K562 (cell line): Measurements from ENCODE around the gene URI1. TPM values are rescaled to one million over a fixed set of nuclear protein-coding genes. Genes with fewer than 3 reads are reported as not detected.

Source experiments
- ATAC-seq: fragments of 200-7000 bp; cut with Tn5 transposase; 3 replicates; pipeline ENCODE4 v1.9.1; 2020; ENCODE audit warnings: moderate library complexity
- BruUV-seq: library from RNA; stranded (reverse); fragments of 400-500 nt; replicated peaks from 2 replicates; lab custom pipeline; 2021; lab: Mats Ljungman, UMichigan
- CTCF ChIA-PET: fragments of 300-600 bp; formaldehyde crosslinking; extraction: SDS; loops from one replicate; lab custom pipeline; 2021; ENCODE audit warnings: low intra/inter-chr PET ratio; lab: Yijun Ruan, JAX
- POLR2A ChIA-PET: fragments of 300-600, 350-650 bp; sonication (Branson Sonifier 250); formaldehyde crosslinking; extraction: SDS; loops from one replicate; lab custom pipeline; 2021; ENCODE audit warnings: antibody characterized with exemption, inconsistent platforms; lab: Yijun Ruan, JAX
- DNase-seq, 4 experiments: peaks; one replicate each; pipeline versions ENCODE4 v3.0.0 to v3.0.0-alpha.2; 2011 to 2018; ENCODE audit warnings: low spot score in 3 of 4, mixed read lengths in 3 of 4; ENCODE audit errors: extremely low read depth in 1 of 4
- FAIRE-seq: peaks from 2 replicates; lab custom pipeline; 2011; peaks lifted over from hg19 to GRCh38; lab: Jason Lieb, UNC
- H2AFZ ChIP-seq: 2 replicates; pipeline ENCODE4 v1.6.0; 2011; ENCODE audit warnings: low read depth, low read length, control low read depth, inconsistent platforms
- H3K27ac ChIP-seq: fragments of 200-600 bp; 3 replicates; pipeline ENCODE4 v1.8.0; 2011; ENCODE audit warnings: low read depth, mild to moderate bottlenecking, control low read depth, inconsistent platforms, low read length, moderate library complexity, mixed read lengths; ENCODE audit errors: extremely low read depth
- H3K27me3 ChIP-seq, 2 experiments: fragments of 300-600 bp in 1 of 2; 2 replicates in 1 of 2; 3 replicates in 1 of 2; pipeline versions ENCODE4 v1.6.0 to v1.8.0; 2011; ENCODE audit warnings: inconsistent platforms in 2 of 2, low read length in 2 of 2, mild to moderate bottlenecking in 1 of 2, mixed read lengths in 1 of 2, moderate library complexity in 1 of 2; ENCODE audit not compliant: control insufficient read depth in 2 of 2, insufficient read depth in 2 of 2
- H3K36me3 ChIP-seq: fragments of 300-600 bp; 3 replicates; pipeline ENCODE4 v1.8.0; 2011; ENCODE audit warnings: mild to moderate bottlenecking, low read length, inconsistent platforms; ENCODE audit not compliant: control insufficient read depth, insufficient read depth
- H3K4me1 ChIP-seq, 2 experiments: fragments of 200-600 bp in 1 of 2; replicated peaks in 1 of 2; 2 replicates in 1 of 2; 3 replicates in 1 of 2; pipeline versions ENCODE4 v1.5.1 to v1.8.0; 2011; ENCODE audit warnings: inconsistent platforms in 2 of 2, low read length in 2 of 2, mild to moderate bottlenecking in 1 of 2, mixed read lengths in 1 of 2, moderate library complexity in 1 of 2; ENCODE audit not compliant: control insufficient read depth in 2 of 2, insufficient read depth in 2 of 2
- H3K4me2 ChIP-seq: 2 replicates; pipeline ENCODE4 v1.6.1; 2011; ENCODE audit warnings: low read length, control low read depth, inconsistent platforms, mixed read lengths; ENCODE audit not compliant: insufficient read depth
- H3K4me3 ChIP-seq: fragments of 200-600 bp; sonication (generic), shearing (Covaris generic); 2 replicates; pipeline ENCODE4 v1.5.1; 2016; ENCODE audit warnings: control low read depth, inconsistent platforms
- H3K79me2 ChIP-seq: fragments of 200-600 bp; 3 replicates; pipeline ENCODE4 v1.8.0; 2011; ENCODE audit warnings: low read length, inconsistent platforms; ENCODE audit not compliant: control insufficient read depth, insufficient read depth
- H3K9ac ChIP-seq, 2 experiments: 2 replicates each; pipeline versions ENCODE4 v1.6.0 to v1.6.1; 2011; ENCODE audit warnings: low read depth in 2 of 2, low read length in 2 of 2, control low read depth in 1 of 2, inconsistent platforms in 1 of 2, mild to moderate bottlenecking in 1 of 2, mixed read lengths in 1 of 2; ENCODE audit not compliant: insufficient read depth in 1 of 2
- H3K9me1 ChIP-seq: one replicate; pipeline ENCODE4 v1.6.0; 2011; ENCODE audit warnings: inconsistent platforms, mild to moderate bottlenecking, low read length, moderate library complexity; ENCODE audit not compliant: control insufficient read depth, insufficient read depth
- H3K9me3 ChIP-seq: replicated peaks from 2 replicates; pipeline ENCODE4 v1.5.1; 2011; ENCODE audit warnings: low read depth, low read length, inconsistent platforms; ENCODE audit not compliant: control insufficient read depth, insufficient read depth
- H4K20me1 ChIP-seq: replicated peaks from 2 replicates; pipeline ENCODE4 v1.6.1; 2011; ENCODE audit warnings: low read length, inconsistent platforms, mixed read lengths; ENCODE audit not compliant: control insufficient read depth, insufficient read depth
- FUS ChIP-seq: fragments of 200-400 bp; formaldehyde crosslinking; optimal IDR thresholded peaks from 2 replicates; pipeline ENCODE3; 2017; ENCODE audit warnings: low read depth, low read length
- HMG20B ChIP-seq: fragments of 250-450 bp; sonication (Bioruptor Pico); IDR thresholded peaks from 2 replicates; pipeline ENCODE4 v1.5.0; 2021; ENCODE audit warnings: mild to moderate bottlenecking
- MTA1 ChIP-seq: fragments of 450-650 bp; IDR thresholded peaks from 2 replicates; pipeline ENCODE4 v1.6.1; 2017; ENCODE audit warnings: borderline replicate concordance
- PURB ChIP-seq: sonication (generic); formaldehyde crosslinking; IDR thresholded peaks from 2 replicates; pipeline ENCODE4 v1.9.0; 2021; ENCODE audit warnings: low read depth, mild to moderate bottlenecking, missing genetic modification reagents
- TAF1 ChIP-seq: IDR thresholded peaks from 2 replicates; pipeline ENCODE4 v1.6.1; 2011; ENCODE audit warnings: mild to moderate bottlenecking, low read length, moderate library complexity; ENCODE audit not compliant: insufficient read depth, control insufficient read depth, severe bottlenecking; ENCODE audit errors: extremely low read depth
- ZNF561 ChIP-seq: fragments of 450-650 bp; formaldehyde crosslinking; conservative IDR thresholded peaks from 2 replicates; pipeline ENCODE4 v1.4.0; 2020; ENCODE audit warnings: mild to moderate bottlenecking, moderate library complexity
- ZNF76 ChIP-seq: fragments of 250-450 bp; sonication (Bioruptor Pico); IDR thresholded peaks from 2 replicates; pipeline ENCODE4 v1.4.0; 2020; ENCODE audit warnings: mild to moderate bottlenecking, moderate library complexity, borderline replicate concordance
- whole genome bisulfite sequencing: fragments of 100-300 bp; shearing (Covaris generic); methylation state at CpG from one replicate; pipeline ENCODE4 v1.1.6; 2016; ENCODE audit warnings: low coverage, mixed read lengths; ENCODE audit not compliant: insufficient coverage; ENCODE audit errors: missing lambda C conversion rate; 5-methylcytosine and 5-hydroxymethylcytosine counted together
- in situ Hi-C: fragments of 300-500 bp; cut with MboI; formaldehyde crosslinking; loops from 4 replicates; pipeline ENCODE4 v1.15.0; 2018; ENCODE audit warnings: inconsistent platforms, mixed read lengths
- intact Hi-C: fragments of 100-400 bp; cut with micrococcal nuclease; formaldehyde crosslinking; loops from 2 replicates; pipeline ENCODE4 v1.14.2; 2022
- polyA plus RNA-seq, 8 experiments: library from polyadenylated mRNA; depleted of rRNA in 4 of 8; stranded (reverse) in 5 of 8; unstranded in 3 of 8; fragments of >200 nt; fragmentation: Nextera tagmentation in 2 of 8; fragmentation: Illumina TruSeq in 1 of 8; extraction: Ambion mirVana in 2 of 8; extraction: Trizol in 1 of 8; gene quantifications; 2 replicates each; pipeline versions ENCODE4 v1.2.1 to v1.2.3, GENCODE V29; 2011 to 2014; ENCODE audit warnings: inconsistent platforms in 1 of 8, missing spikeins in 1 of 8
- total RNA-seq, 7 experiments: library from RNA; depleted of rRNA in 6 of 7; stranded (reverse); fragments of >200 nt in 6 of 7; fragmentation: Illumina TruSeq in 2 of 7; extraction: Trizol in 2 of 7; gene quantifications; 2 replicates each; pipeline versions ENCODE4 v1.2.1 to v1.2.3, GENCODE V29; 2011 to 2021; ENCODE audit warnings: low replicate concordance in 1 of 7
- TF ChIP-seq, protein P1 (sequence below): fragments of 450-650 bp; formaldehyde crosslinking; IDR thresholded peaks from 2 replicates; pipeline ENCODE4 v1.4.0; 2022; ENCODE audit warnings: missing genetic modification characterization
- TF ChIP-seq, protein P2 (sequence below), 3 experiments: fragments of 200-800 bp in 1 of 3; fragments of 250-450 bp in 1 of 3; fragments of 450-650 bp in 1 of 3; sonication (Bioruptor Pico) in 1 of 3; sonication (Bioruptor generic) in 1 of 3; formaldehyde crosslinking in 1 of 3; IDR thresholded peaks; 2 replicates each; pipeline versions ENCODE4 v1.6.1 to v1.8.0; 2016 to 2022; ENCODE audit warnings: mild to moderate bottlenecking in 2 of 3, missing genetic modification characterization in 2 of 3, missing compliant biosample characterization in 1 of 3, moderate library complexity in 1 of 3
- TF ChIP-seq, protein P3 (sequence below): fragments of 450-650 bp; IDR thresholded peaks from 2 replicates; pipeline ENCODE4 v1.6.1; 2016; ENCODE audit warnings: missing biosample characterization, missing genetic modification characterization

The URI1 gene
- total and polyA plus RNA-seq, 9 of the 15 experiments (the other 6 are each of a cell fraction or from before 2014, with no cell fraction given), result 16.9 to 87.4 (median 63.9) TPM

DNA sequence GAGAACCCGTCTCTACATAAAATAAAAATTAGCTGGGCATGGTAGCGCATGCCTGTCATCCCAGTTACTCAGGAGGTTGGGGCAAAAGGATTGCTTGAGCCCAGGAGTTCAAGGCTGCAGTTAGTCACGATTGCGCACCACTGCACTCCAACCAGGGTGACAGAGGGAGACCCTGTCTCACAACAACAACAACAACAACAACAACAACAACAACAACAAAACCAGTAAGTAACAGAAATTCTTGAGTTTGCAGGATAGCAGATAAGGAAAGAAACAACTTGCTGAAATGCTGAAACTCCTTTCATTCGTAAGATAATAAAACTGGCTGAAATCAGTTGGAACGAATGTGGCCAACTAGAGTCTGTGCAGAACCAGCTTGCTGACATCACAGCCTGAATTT is 23.1 kb upstream of the URI1 start:
- Histone ChIP-seq H3K4me3 (no peak overlapping the region), H3K9ac (no peak overlapping the region), H3K4me1 (no peaks in the 10 kb centered on the region; a peak in 1 of 5 replicates), H3K9me3 (no peaks in the 10 kb centered on the region), H3K36me3 (no peaks in the 10 kb centered on the region), H2AFZ (no peak overlapping the region), H3K9me1 (no peaks in the 10 kb centered on the region), H3K4me2 (no peak overlapping the region), H3K27me3 (peaks cover 0 to 30% of the 10 kb centered on the region in 2 experiments; a peak in 4 of 5 replicates), H4K20me1 (no peaks in the 10 kb centered on the region), H3K79me2 (no peaks in the 10 kb centered on the region), H3K27ac (no peak overlapping the region)
- intact Hi-C loops (no loop called here), in situ Hi-C loops (no loop called here)
- no peak for DNase-seq
- no peak for FAIRE-seq
- no TSS peak for BruUV-seq
- CTCF ChIA-PET, result no interaction called here
- POLR2A ChIA-PET, result interaction anchor here (0.8 kb wide), 1 partner anchor 23 kb away, joined by 3 read pairs; no protein-coding TSS in a partner anchor
- ATAC-seq, result no peak
- WGBS, result 35% methylated on average over 6 of the region's 6 CpGs
- TF ChIP-seq, protein P1, sequence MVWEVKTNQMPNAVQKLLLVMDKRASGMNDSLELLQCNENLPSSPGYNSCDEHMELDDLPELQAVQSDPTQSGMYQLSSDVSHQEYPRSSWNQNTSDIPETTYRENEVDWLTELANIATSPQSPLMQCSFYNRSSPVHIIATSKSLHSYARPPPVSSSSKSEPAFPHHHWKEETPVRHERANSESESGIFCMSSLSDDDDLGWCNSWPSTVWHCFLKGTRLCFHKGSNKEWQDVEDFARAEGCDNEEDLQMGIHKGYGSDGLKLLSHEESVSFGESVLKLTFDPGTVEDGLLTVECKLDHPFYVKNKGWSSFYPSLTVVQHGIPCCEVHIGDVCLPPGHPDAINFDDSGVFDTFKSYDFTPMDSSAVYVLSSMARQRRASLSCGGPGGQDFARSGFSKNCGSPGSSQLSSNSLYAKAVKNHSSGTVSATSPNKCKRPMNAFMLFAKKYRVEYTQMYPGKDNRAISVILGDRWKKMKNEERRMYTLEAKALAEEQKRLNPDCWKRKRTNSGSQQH (CRISPR knock-in tag), result no peak
- TF ChIP-seq PURB (CRISPR knock-in tag) (no peak), TAF1 (no peak), FUS (no peak), ZNF561 (CRISPR knock-in tag) (no peak), HMG20B (CRISPR knock-in tag) (no peak), MTA1 (no peak), ZNF76 (CRISPR knock-in tag) (no peak)
- TF ChIP-seq, protein P2, sequence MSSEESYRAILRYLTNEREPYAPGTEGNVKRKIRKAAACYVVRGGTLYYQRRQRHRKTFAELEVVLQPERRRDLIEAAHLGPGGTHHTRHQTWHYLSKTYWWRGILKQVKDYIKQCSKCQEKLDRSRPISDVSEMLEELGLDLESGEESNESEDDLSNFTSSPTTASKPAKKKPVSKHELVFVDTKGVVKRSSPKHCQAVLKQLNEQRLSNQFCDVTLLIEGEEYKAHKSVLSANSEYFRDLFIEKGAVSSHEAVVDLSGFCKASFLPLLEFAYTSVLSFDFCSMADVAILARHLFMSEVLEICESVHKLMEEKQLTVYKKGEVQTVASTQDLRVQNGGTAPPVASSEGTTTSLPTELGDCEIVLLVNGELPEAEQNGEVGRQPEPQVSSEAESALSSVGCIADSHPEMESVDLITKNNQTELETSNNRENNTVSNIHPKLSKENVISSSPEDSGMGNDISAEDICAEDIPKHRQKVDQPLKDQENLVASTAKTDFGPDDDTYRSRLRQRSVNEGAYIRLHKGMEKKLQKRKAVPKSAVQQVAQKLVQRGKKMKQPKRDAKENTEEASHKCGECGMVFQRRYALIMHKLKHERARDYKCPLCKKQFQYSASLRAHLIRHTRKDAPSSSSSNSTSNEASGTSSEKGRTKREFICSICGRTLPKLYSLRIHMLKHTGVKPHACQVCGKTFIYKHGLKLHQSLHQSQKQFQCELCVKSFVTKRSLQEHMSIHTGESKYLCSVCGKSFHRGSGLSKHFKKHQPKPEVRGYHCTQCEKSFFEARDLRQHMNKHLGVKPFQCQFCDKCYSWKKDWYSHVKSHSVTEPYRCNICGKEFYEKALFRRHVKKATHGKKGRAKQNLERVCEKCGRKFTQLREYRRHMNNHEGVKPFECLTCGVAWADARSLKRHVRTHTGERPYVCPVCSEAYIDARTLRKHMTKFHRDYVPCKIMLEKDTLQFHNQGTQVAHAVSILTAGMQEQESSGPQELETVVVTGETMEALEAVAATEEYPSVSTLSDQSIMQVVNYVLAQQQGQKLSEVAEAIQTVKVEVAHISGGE (CRISPR knock-in tag; IDR thresholded peaks at IDR 0.05), result no peak
- TF ChIP-seq, protein P3, sequence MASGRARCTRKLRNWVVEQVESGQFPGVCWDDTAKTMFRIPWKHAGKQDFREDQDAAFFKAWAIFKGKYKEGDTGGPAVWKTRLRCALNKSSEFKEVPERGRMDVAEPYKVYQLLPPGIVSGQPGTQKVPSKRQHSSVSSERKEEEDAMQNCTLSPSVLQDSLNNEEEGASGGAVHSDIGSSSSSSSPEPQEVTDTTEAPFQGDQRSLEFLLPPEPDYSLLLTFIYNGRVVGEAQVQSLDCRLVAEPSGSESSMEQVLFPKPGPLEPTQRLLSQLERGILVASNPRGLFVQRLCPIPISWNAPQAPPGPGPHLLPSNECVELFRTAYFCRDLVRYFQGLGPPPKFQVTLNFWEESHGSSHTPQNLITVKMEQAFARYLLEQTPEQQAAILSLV (tag), result no peak
